NCI-H2171 treated with DMSO at 0.1 percent for 48 hours (cell line): ENCODE measurements around the gene PDCD1.
"Not testable (repeated sequence)": the region's sequence is repeated elsewhere in the genome, so short reads cannot be mapped to it uniquely, and the experiment has no call there.

Source experiments
- DNase-seq: peaks from one replicate; lab custom pipeline; 2025; lab: John Stamatoyannopoulos, UW

PDCD1 gene

GRCh38 chr2:241858206-241859016 lies at the start of gene PDCD1:
Gene PDCD1 (minus strand): TSS chr2:241858894. CDS start chr2:241858838, 56 bp downstream.
- DNase-seq, result no peak

GRCh38 chr2:241907831-241908230 lies 49.1 kb upstream of the PDCD1 start:
- not testable (repeated sequence) for DNase-seq

- no peak for DNase-seq
These were observed 48.3 kb upstream of the PDCD1 start for GRCh38 chr2:241906826-241907570.

- DNase-seq, result not testable (repeated sequence)
These were observed 47.7 kb upstream of the PDCD1 start for GRCh38 chr2:241906378-241906770.

- DNase-seq, result no peak
These were observed 47.2 kb upstream of the PDCD1 start for GRCh38 chr2:241905716-241906377.

- no peak for DNase-seq
These were observed 46.4 kb upstream of the PDCD1 start for GRCh38 chr2:241904791-241905710.

- DNase-seq, result no peak
These were observed 45.5 kb upstream of the PDCD1 start for GRCh38 chr2:241904011-241904718.

- peak; percentile 66 for DNase-seq
These were observed 44.7 kb upstream of the PDCD1 start for GRCh38 chr2:241903121-241904010.

GRCh38 chr2:241902357-241902991 lies 43.8 kb upstream of the PDCD1 start:
- peak; percentile 10 for DNase-seq

GRCh38 chr2:241901500-241902351 lies 43.0 kb upstream of the PDCD1 start:
- peak; percentile 32 for DNase-seq

- DNase-seq, result no peak
These were observed 42.3 kb upstream of the PDCD1 start for GRCh38 chr2:241901018-241901380.

GRCh38 chr2:241900251-241901017 lies 41.7 kb upstream of the PDCD1 start:
- DNase-seq, result no peak

GRCh38 chr2:241898463-241899270 lies 40.0 kb upstream of the PDCD1 start:
- DNase-seq, result peak; percentile 79

- DNase-seq, result no peak
These were observed 38.7 kb upstream of the PDCD1 start for GRCh38 chr2:241897231-241897916.

GRCh38 chr2:241896746-241897201 lies 38.1 kb upstream of the PDCD1 start:
- DNase-seq, result no peak
